ENCODE data around the gene GHR.

The GHR gene

GRCh38 chr5:42506662-42507061, 83.4 kb downstream of the GHR start:
- Histone ChIP-seq H3K27ac (no peak overlapping the region), H3K4me3 (no peak overlapping the region)
- TF ChIP-seq CTCF (IDR thresholded peaks at IDR 0.05): no peak
- DNase-seq (ENCODE audit: low spot score): no peak

GRCh38 chr5:42507451-42508097, 84.3 kb downstream of the GHR start:
- Histone ChIP-seq H3K4me3 (no peak overlapping the region), H3K27ac (no peak overlapping the region)
- TF ChIP-seq CTCF (IDR thresholded peaks at IDR 0.05): no peak
- DNase-seq (ENCODE audit: low spot score): no peak

GRCh38 chr5:42513246-42513645, 90.0 kb downstream of the GHR start:
- DNase-seq (ENCODE audit: low spot score): no peak
- no peak overlapping the region for H3K27ac ChIP-seq
- H3K4me3 ChIP-seq: no peak overlapping the region
- no peak for TF ChIP-seq CTCF (IDR thresholded peaks at IDR 0.05)

GRCh38 chr5:42514754-42515153, 91.5 kb downstream of the GHR start:
- TF ChIP-seq CTCF (IDR thresholded peaks at IDR 0.05): no peak
- H3K4me3 ChIP-seq: no peak overlapping the region
- no peak overlapping the region for H3K27ac ChIP-seq
- no peak for DNase-seq (ENCODE audit: low spot score)

- no peak for DNase-seq (ENCODE audit: low spot score)
- TF ChIP-seq CTCF (IDR thresholded peaks at IDR 0.05): no peak
- H3K27ac ChIP-seq: no peak overlapping the region
- no peak overlapping the region for H3K4me3 ChIP-seq
Measured at GRCh38 chr5:42515504-42515903, 92.3 kb downstream of the GHR start.

- no peak overlapping the region for H3K27ac ChIP-seq
- no peak for TF ChIP-seq CTCF (IDR thresholded peaks at IDR 0.05)
- no peak overlapping the region for H3K4me3 ChIP-seq
- no peak for DNase-seq (ENCODE audit: low spot score)
Measured at GRCh38 chr5:42516282-42517042, 93.2 kb downstream of the GHR start.

- H3K4me3 ChIP-seq: no peak overlapping the region
- no peak for TF ChIP-seq CTCF (IDR thresholded peaks at IDR 0.05)
- no peak for DNase-seq (ENCODE audit: low spot score)
- no peak overlapping the region for H3K27ac ChIP-seq
Measured at GRCh38 chr5:42517164-42517563, 93.9 kb downstream of the GHR start.

Measured in coronary artery (tissue), 2 donors.